ENCODE data around the gene LIPF.

The LIPF gene

DNA sequence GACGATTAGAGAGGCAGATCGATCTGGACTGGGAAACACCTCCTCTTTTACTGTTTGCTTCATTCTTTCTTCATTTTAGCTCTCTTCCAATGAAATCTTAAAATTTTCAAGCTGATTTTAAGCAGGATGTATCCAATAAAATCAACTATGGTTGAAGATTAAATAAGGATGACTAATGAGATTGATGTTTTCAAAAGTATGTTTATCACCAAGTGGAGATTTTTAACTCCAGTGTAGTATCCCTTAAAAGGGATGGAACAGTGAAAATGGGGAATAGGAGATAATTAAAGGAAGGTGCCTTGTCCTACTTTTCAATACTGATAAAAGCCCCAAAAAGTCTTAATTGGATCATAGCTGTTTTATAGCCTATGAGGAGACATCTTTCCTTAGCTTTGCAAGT is 11.6 kb upstream of the LIPF start:
- H3K27me3 ChIP-seq (replicated peaks; ENCODE audit: insufficient read depth, low read length): no peaks in the 10 kb centered on the region
- no peak overlapping the region for H3K4me3 ChIP-seq (ENCODE audit: low read length)
- DNase-seq: no peak
- no peak overlapping the region for H3K27ac ChIP-seq (ENCODE audit: low read length)
- no peaks in the 10 kb centered on the region for H3K79me2 ChIP-seq (ENCODE audit: low read length)
- TF ChIP-seq, protein P1, sequence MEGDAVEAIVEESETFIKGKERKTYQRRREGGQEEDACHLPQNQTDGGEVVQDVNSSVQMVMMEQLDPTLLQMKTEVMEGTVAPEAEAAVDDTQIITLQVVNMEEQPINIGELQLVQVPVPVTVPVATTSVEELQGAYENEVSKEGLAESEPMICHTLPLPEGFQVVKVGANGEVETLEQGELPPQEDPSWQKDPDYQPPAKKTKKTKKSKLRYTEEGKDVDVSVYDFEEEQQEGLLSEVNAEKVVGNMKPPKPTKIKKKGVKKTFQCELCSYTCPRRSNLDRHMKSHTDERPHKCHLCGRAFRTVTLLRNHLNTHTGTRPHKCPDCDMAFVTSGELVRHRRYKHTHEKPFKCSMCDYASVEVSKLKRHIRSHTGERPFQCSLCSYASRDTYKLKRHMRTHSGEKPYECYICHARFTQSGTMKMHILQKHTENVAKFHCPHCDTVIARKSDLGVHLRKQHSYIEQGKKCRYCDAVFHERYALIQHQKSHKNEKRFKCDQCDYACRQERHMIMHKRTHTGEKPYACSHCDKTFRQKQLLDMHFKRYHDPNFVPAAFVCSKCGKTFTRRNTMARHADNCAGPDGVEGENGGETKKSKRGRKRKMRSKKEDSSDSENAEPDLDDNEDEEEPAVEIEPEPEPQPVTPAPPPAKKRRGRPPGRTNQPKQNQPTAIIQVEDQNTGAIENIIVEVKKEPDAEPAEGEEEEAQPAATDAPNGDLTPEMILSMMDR (IDR thresholded peaks at IDR 0.05; ENCODE audit: low read length): no peak
- TF ChIP-seq EZH2phosphoT487 (IDR thresholded peaks at IDR 0.05; ENCODE audit: low read length) (no peak), EZH2 (optimal IDR thresholded peaks at IDR 0.05; ENCODE audit: low read depth, low read length) (no peak)
- no peaks in the 10 kb centered on the region for H3K9me2 ChIP-seq (replicated peaks; ENCODE audit: insufficient read depth, low read length)
- H3K36me3 ChIP-seq (replicated peaks; ENCODE audit: insufficient read depth, low read length): no peaks in the 10 kb centered on the region
- H3K9me3 ChIP-seq (replicated peaks; ENCODE audit: insufficient read depth, low read length): no peaks in the 10 kb centered on the region
- H3F3A ChIP-seq (ENCODE audit: insufficient read depth, low read length): no peaks in the 10 kb centered on the region
- no peaks in the 10 kb centered on the region for H3K4me1 ChIP-seq (ENCODE audit: low read length)
- no peak overlapping the region for H3K9ac ChIP-seq (ENCODE audit: low read length)
- no peak overlapping the region for H3K4me2 ChIP-seq (ENCODE audit: low read depth, low read length)
- no peak overlapping the region for H2AFZ ChIP-seq (ENCODE audit: low read length)
- H4K20me1 ChIP-seq (ENCODE audit: insufficient read depth, low read length): no peaks in the 10 kb centered on the region

DNA sequence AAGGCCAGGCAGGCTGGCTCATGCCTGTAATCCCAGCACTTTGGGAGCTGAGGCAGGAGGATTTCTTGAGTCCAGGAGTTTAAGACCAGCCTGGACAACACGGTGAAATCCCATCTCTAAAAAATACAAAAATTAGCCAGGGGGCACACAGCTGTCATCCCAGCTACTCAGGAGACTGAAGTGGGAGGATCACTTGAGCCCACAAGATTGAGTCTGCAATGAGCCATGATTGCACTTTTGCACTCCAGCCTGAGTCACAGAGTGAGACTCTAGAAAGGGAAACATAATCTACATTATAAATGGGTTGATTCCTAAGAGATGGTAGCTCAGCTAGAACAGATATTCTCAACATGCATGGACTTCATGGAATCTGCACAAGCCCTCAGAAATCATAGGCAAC is 6.3 kb upstream of the LIPF start:
- no peaks in the 10 kb centered on the region for H3F3A ChIP-seq (ENCODE audit: insufficient read depth, low read length)
- no peak for DNase-seq
- H3K79me2 ChIP-seq (ENCODE audit: low read length): no peaks in the 10 kb centered on the region
- no peak overlapping the region for H3K9ac ChIP-seq (ENCODE audit: low read length)
- H3K27ac ChIP-seq (ENCODE audit: low read length): no peak overlapping the region
- H3K4me3 ChIP-seq (ENCODE audit: low read length): no peak overlapping the region
- H3K9me3 ChIP-seq (replicated peaks; ENCODE audit: insufficient read depth, low read length): no peaks in the 10 kb centered on the region
- H3K27me3 ChIP-seq (replicated peaks; ENCODE audit: insufficient read depth, low read length): no peaks in the 10 kb centered on the region
- H2AFZ ChIP-seq (ENCODE audit: low read length): no peak overlapping the region
- TF ChIP-seq, protein P1 (IDR thresholded peaks at IDR 0.05; ENCODE audit: low read length): no peak
- TF ChIP-seq EZH2phosphoT487 (IDR thresholded peaks at IDR 0.05; ENCODE audit: low read length) (no peak), EZH2 (optimal IDR thresholded peaks at IDR 0.05; ENCODE audit: low read depth, low read length) (no peak)
- no peaks in the 10 kb centered on the region for H3K9me2 ChIP-seq (replicated peaks; ENCODE audit: insufficient read depth, low read length)
- no peaks in the 10 kb centered on the region for H3K36me3 ChIP-seq (replicated peaks; ENCODE audit: insufficient read depth, low read length)
- H4K20me1 ChIP-seq (ENCODE audit: insufficient read depth, low read length): no peaks in the 10 kb centered on the region
- H3K4me1 ChIP-seq (ENCODE audit: low read length): no peaks in the 10 kb centered on the region
- no peak overlapping the region for H3K4me2 ChIP-seq (ENCODE audit: low read depth, low read length)

- Histone ChIP-seq H3F3A (ENCODE audit: insufficient read depth, low read length) (no peaks in the 10 kb centered on the region), H3K27me3 (replicated peaks; ENCODE audit: insufficient read depth, low read length) (no peaks in the 10 kb centered on the region), H3K9ac (ENCODE audit: low read length) (no peak overlapping the region), H3K79me2 (ENCODE audit: low read length) (no peaks in the 10 kb centered on the region), H3K4me3 (ENCODE audit: low read length) (no peak overlapping the region), H3K9me3 (replicated peaks; ENCODE audit: insufficient read depth, low read length) (no peaks in the 10 kb centered on the region), H4K20me1 (ENCODE audit: insufficient read depth, low read length) (no peaks in the 10 kb centered on the region), H3K4me2 (ENCODE audit: low read depth, low read length) (no peak overlapping the region), H3K36me3 (replicated peaks; ENCODE audit: insufficient read depth, low read length) (no peaks in the 10 kb centered on the region), H2AFZ (ENCODE audit: low read length) (no peak overlapping the region), H3K4me1 (ENCODE audit: low read length) (no peaks in the 10 kb centered on the region), H3K9me2 (replicated peaks; ENCODE audit: insufficient read depth, low read length) (no peaks in the 10 kb centered on the region), H3K27ac (ENCODE audit: low read length) (no peak overlapping the region)
- TF ChIP-seq, protein P1 (IDR thresholded peaks at IDR 0.05; ENCODE audit: low read length): no peak
- DNase-seq: no peak
Observed at GRCh38 chr10:88659725-88660597, 4.3 kb upstream of the LIPF start.
